ENCODE data around the gene PDE4D. TPM values are rescaled to one million over a fixed set of nuclear protein-coding genes. Genes with fewer than 3 reads are reported as not detected.
A peak's percentile ranks its signal among the peaks of the same experiment; 100 is the strongest.

The PDE4D gene
- total RNA-seq, 1 donor from 2014 or later = 34.5 TPM

- intact Hi-C loops (cut with micrococcal nuclease) = no loop called here
- Histone ChIP-seq H3K27me3 (ENCODE audit: low read depth) (no peaks in the 10 kb centered on the region), H3K9me3 (replicated peaks) (no peaks in the 10 kb centered on the region), H3K4me3 (peak overlapping the region; percentile 64), H3K36me3 (no peaks in the 10 kb centered on the region), H3K4me1 (peaks cover 28% of the 10 kb centered on the region), H3K27ac (replicated peaks) (peak overlapping the region; percentile 75)
- TF ChIP-seq CTCF (IDR thresholded peaks at IDR 0.05; ENCODE audit: borderline replicate concordance) = no peak
- no peak for DNase-seq
Measured at GRCh38 chr5:59274106-59274636, 619.4 kb downstream of the PDE4D start.

- Histone ChIP-seq H3K27ac (replicated peaks) (no peak overlapping the region), H3K4me1 (peaks cover 25% of the 10 kb centered on the region), H3K9me3 (replicated peaks) (no peaks in the 10 kb centered on the region), H3K27me3 (ENCODE audit: low read depth) (no peaks in the 10 kb centered on the region), H3K4me3 (peak overlapping the region; percentile 64), H3K36me3 (no peaks in the 10 kb centered on the region)
- intact Hi-C loops (cut with micrococcal nuclease) = no loop called here
- TF ChIP-seq CTCF (IDR thresholded peaks at IDR 0.05; ENCODE audit: borderline replicate concordance) = no peak
- no peak for DNase-seq
Measured at GRCh38 chr5:59272809-59273427, 620.6 kb downstream of the PDE4D start.

- Histone ChIP-seq H3K27ac (replicated peaks) (no peak overlapping the region), H3K27me3 (ENCODE audit: low read depth) (no peaks in the 10 kb centered on the region), H3K4me3 (no peak overlapping the region), H3K9me3 (replicated peaks) (no peaks in the 10 kb centered on the region), H3K4me1 (peaks cover 15% of the 10 kb centered on the region), H3K36me3 (no peaks in the 10 kb centered on the region)
- TF ChIP-seq CTCF (IDR thresholded peaks at IDR 0.05; ENCODE audit: borderline replicate concordance) = no peak
- intact Hi-C loops (cut with micrococcal nuclease) = no loop called here
- no peak for DNase-seq
Measured at GRCh38 chr5:59268756-59269415, 624.6 kb downstream of the PDE4D start.

GRCh38 chr5:59267033-59267432, 626.5 kb downstream of the PDE4D start:
- H3K4me3 ChIP-seq = no peak overlapping the region
- no peaks in the 10 kb centered on the region for H3K27me3 ChIP-seq (ENCODE audit: low read depth)
- no peak for TF ChIP-seq CTCF (IDR thresholded peaks at IDR 0.05; ENCODE audit: borderline replicate concordance)
- no peaks in the 10 kb centered on the region for H3K36me3 ChIP-seq
- no peaks in the 10 kb centered on the region for H3K9me3 ChIP-seq (replicated peaks)
- no peak overlapping the region for H3K27ac ChIP-seq (replicated peaks)
- peaks cover 28% of the 10 kb centered on the region for H3K4me1 ChIP-seq
- no peak for DNase-seq
- intact Hi-C loops (cut with micrococcal nuclease) = no loop called here

- Histone ChIP-seq H3K4me1 (peaks cover 34% of the 10 kb centered on the region), H3K27ac (replicated peaks) (no peak overlapping the region), H3K36me3 (no peaks in the 10 kb centered on the region), H3K9me3 (replicated peaks) (no peaks in the 10 kb centered on the region), H3K4me3 (no peak overlapping the region), H3K27me3 (ENCODE audit: low read depth) (no peaks in the 10 kb centered on the region)
- intact Hi-C loops (cut with micrococcal nuclease) = no loop called here
- no peak for TF ChIP-seq CTCF (IDR thresholded peaks at IDR 0.05; ENCODE audit: borderline replicate concordance)
- DNase-seq = no peak
Measured at GRCh38 chr5:59266410-59266809, 627.1 kb downstream of the PDE4D start.

Data from left ventricle myocardium inferior (tissue), 1 donor.